GM19099 (cell line): Measurements from ENCODE around the gene FRMD4A.

ENCODE experiments used
- POLR2A ChIP-seq: IDR thresholded peaks from 3 replicates; pipeline ENCODE4 v1.6.1; 2011; ENCODE audit warnings: low read depth; ENCODE audit not compliant: insufficient read length; ENCODE audit errors: extremely low read depth

FRMD4A gene

GRCh38 chr10:13882119-13882711 lies 448.5 kb downstream of the FRMD4A start:
- TF ChIP-seq POLR2A, result no peak

DNA sequence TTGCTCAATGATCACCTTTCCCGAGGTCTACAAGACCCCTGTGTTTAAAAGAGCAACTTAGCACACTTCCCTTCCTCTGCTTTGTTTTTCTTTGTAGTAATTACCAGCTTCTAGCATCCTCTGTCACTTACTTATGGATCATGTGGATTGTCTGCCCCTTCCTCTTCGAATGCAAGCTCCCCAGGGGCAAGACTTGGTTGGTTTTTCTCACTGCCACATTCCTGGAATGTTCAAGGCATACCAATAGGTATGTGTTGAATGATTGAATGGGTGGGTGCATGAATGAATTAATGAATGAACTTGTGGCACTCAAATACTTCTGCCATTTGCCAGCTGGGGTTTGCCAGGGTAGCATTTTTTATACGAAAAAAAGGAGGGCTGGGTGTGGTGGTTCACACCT lies 450.0 kb downstream of the FRMD4A start:
- no peak for TF ChIP-seq POLR2A

DNA sequence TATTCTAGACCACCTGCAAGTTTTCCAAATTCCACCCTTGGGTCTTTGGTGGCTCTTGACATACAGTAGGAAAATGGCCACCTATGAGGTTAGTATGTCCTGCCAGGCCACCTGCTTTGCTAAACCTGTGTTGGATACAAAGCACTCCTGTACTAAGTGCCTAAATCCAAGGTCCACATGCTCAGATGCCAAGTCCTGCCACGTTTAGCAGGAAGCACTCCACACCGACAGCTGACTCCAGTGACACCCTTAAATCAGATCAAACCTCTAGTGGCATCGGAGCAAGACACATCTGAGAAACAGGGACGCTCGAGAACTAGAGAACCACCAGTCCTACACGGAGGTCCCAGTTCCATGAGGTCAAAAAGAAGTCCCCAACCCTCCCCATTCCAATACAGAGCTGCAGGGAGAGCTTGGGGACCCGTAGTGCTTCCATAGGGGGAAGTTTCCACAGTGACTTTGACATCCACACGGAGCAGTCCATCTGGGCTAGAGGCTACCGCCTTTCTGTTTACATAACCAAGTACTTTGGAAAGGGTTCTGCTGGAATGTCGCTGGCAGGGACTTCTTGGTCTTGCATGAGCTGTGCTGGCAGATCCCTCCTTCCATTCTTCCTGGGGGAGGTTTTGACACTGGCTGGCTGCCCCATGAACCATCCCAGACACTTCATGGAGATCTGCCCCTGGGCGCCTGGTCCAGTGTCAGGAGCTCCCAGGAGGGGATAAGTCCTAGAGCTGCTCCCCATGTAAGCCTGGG lies 453.4 kb downstream of the FRMD4A start:
- TF ChIP-seq POLR2A, result no peak

DNA sequence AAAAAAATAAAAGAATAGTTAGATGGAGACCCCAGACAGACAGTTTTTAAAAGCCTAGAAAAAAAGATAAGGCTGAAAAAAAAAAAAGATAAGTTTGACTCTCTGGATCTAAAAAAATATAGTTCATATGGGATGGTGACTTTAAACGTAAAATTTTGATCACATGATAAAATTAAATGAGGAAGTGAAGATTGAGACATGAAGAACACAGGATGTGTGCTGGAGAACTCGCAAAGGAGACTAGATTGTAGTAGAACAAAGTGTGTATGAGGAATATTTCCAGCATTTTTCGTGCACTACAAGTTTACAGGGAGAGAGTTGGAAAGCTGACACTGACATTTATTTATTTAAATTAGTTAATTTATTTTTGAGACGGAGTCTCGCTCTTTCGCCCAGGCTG lies 457.5 kb downstream of the FRMD4A start:
- TF ChIP-seq POLR2A, result no peak

- TF ChIP-seq POLR2A, result no peak
Observed at GRCh38 chr10:13872411-13872810, 458.3 kb downstream of the FRMD4A start.

- no peak for TF ChIP-seq POLR2A
Observed at GRCh38 chr10:13871776-13872175, 458.9 kb downstream of the FRMD4A start.

- TF ChIP-seq POLR2A, result no peak
Observed at GRCh38 chr10:13871011-13871410, 459.7 kb downstream of the FRMD4A start.

GRCh38 chr10:13869295-13869664 lies 461.4 kb downstream of the FRMD4A start:
- TF ChIP-seq POLR2A, result no peak

DNA sequence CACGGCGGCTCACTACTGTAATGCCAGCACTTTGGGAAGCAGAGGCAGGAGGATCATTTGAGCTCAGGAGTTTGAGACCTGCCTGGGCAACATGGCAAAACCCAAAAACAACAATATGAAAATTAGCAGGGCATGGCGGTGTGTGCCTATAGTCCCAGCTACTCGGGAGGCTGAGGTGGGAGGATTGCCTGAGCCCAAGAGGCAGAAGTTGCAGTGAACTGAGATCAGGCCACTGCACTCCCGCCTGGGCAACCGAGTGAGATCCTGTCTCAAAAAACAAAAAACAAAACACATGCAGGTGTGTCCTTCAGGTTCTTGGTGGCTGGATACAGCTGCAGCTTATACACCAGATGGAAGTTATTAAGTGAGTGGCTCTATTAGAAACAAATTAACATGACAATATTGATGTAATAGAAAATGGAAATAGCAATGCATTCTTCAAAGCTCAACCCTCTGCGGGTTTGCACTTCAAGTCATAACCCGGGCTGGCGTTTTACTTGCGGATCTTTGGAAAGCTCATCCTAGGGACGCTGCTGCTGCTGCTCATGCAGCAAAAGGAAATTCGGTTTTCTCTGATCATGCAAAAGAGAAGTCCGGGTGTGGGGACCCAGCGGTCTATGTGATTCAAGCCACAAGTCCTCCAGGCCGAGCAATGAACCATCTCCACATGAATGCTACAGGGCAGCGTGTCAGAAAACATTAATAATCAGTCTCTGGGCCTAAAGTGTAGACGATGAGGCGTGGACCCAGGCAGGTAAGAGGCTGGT lies 462.0 kb downstream of the FRMD4A start:
- TF ChIP-seq POLR2A, result no peak

GRCh38 chr10:13867822-13868221 lies 462.9 kb downstream of the FRMD4A start:
- no peak for TF ChIP-seq POLR2A

GRCh38 chr10:13865758-13866491 lies 464.8 kb downstream of the FRMD4A start:
- TF ChIP-seq POLR2A, result no peak

GRCh38 chr10:13862546-13863233 lies 468.0 kb downstream of the FRMD4A start:
- TF ChIP-seq POLR2A, result no peak

- no peak for TF ChIP-seq POLR2A
Observed at GRCh38 chr10:13860886-13861285, 469.8 kb downstream of the FRMD4A start.

GRCh38 chr10:13859979-13860654 lies 470.6 kb downstream of the FRMD4A start:
- TF ChIP-seq POLR2A, result no peak
